ENCODE results near the gene TMEM8B.

DNA sequence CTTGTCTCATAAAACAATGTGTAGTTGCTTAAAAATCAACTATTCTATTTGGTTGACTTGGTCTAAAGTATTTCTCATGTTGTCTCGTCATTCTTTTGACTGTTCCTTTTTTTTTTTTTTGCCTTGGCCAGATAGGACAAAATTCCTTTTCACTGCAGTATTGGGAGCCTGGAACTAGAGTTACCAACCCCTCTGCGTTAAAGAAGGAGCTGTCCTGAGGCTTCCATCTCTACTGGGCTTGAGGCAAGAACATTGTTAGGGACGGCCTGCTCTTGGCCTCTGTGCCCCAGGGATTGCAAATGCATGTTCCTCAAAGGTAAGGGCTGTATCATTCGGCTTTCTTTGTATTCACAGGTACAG, 39.0 kb upstream of the TMEM8B start:
- TF ChIP-seq, protein P1, sequence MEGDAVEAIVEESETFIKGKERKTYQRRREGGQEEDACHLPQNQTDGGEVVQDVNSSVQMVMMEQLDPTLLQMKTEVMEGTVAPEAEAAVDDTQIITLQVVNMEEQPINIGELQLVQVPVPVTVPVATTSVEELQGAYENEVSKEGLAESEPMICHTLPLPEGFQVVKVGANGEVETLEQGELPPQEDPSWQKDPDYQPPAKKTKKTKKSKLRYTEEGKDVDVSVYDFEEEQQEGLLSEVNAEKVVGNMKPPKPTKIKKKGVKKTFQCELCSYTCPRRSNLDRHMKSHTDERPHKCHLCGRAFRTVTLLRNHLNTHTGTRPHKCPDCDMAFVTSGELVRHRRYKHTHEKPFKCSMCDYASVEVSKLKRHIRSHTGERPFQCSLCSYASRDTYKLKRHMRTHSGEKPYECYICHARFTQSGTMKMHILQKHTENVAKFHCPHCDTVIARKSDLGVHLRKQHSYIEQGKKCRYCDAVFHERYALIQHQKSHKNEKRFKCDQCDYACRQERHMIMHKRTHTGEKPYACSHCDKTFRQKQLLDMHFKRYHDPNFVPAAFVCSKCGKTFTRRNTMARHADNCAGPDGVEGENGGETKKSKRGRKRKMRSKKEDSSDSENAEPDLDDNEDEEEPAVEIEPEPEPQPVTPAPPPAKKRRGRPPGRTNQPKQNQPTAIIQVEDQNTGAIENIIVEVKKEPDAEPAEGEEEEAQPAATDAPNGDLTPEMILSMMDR (IDR thresholded peaks at IDR 0.05), result no peak
- TF ChIP-seq POLR2A (IDR thresholded peaks at IDR 0.05), result no peak
